NCI-H1436 treated with DMSO at 0.1 percent for 48 hours (cell line): ENCODE results near the gene LEFTY1.

Source experiments
- DNase-seq: peaks from one replicate; lab custom pipeline; 2025; lab: John Stamatoyannopoulos, UW

The LEFTY1 gene

GRCh38 chr1:225915538-225915991, 26.6 kb upstream of the LEFTY1 start:
- DNase-seq, result no peak

- no peak for DNase-seq
These were observed 26.0 kb upstream of the LEFTY1 start for GRCh38 chr1:225914947-225915346.

DNA sequence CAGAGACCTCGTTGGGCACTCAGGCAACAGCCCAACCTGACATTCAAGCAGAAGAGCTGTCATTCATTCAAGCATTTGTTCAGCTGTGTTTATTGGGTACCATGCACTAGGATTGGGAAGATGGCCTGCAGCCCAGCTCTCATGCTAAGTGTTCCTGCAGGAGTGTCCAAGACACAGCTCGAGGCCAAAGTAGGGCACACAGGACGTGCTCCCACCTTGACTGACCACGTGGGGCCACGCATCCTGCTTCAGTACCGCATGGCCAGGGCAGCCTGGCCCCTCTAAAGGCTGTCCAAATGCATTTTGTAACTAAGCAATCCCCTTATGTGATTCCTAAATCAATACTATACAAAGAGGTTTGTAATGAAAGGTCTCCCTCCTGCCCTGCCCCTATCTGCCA, 25.4 kb upstream of the LEFTY1 start:
- DNase-seq, result no peak

DNA sequence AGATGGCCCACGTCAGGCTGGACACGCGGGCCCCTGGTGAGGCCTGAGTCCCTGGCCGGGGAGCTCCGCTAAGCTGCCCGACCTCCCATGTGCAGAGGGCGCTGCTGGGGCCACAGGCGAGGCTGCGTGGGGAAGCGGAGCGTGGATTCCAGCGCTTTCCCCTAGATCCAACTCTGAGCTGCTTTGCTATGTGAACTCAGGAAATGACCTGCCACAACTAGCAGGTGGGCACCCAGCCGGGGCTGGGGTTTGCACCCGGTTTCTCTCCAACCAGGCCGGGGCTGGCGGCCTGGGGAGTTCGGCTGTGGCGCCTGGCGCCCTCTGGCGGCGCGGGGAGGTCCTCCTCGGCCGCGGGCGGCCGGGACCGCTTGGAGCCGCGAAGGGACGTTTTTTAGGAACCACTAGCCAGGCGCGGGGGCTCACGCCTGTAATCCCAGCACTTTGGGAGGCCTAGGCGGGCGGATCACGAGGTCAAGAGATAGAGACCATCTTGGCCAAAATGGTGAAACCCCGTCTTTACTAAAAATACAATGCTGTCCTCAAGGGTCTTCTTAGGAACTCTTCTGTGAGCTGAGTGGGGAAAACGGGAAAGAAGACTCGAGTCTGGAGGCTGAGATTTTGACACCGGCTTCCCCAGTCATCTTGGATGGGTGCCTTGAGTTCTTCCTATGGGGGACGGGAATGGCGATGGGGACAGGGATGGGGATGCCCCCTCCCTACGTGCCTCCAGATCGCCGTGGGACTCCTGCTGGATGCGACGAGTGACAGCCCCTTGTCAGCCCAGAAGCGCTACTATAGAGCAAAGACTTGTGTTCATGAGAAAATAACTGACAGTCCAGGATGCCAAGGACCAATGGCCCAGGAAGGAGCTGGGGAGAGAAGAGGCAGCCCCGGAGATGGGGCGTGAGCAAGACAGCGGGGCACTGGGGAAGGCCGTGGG, 22.5 kb upstream of the LEFTY1 start:
- DNase-seq, result no peak

DNA sequence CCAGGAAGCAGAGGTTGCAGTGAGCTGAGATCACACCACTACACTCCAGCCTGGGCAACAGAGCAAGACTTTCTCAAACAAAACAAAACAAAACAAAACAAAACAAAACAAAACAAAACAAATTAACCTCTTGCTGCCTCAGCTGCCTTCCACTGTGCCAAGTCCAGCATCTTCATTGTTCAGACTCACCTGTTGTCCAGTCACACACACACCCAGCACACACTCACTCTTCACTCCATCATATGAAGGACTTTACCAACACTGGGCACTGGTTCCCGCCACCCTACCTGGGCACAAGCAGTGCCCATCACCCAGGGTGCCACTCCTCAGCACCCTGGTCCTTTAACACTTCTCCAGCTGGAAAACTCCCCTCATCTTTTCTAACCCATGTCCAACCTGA, 20.5 kb upstream of the LEFTY1 start:
- DNase-seq, result no peak

GRCh38 chr1:225908773-225909172, 19.8 kb upstream of the LEFTY1 start:
- DNase-seq, result no peak

DNA sequence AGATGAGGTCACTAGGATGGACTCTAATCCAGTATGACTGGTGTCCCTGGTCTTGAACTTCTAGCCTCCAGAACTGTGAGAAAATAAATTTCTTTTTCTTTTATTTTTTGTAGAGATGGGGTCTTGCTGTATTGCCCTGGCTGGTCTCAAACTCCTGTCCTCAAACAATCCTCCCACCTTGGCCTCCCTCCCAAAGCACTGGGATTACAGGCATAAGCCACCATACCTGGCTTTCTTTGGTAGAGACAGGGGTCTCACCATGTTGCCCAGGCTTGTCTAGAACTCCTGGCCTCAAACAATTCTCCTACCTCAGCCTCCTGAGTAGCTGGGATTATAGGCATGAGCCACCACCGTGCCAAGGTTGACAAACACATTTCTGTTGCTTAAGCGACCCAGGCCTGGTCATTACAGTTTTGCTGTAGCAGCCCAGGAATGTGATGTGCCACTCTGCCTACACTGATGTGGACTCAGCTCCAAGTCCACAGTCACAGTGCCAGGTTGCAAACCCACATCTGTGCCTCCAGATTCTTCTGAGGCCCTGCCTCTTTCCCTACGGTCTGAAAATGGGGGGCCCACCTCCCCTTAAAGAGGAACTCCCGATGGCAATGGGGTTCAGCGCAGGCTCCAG, 19.2 kb upstream of the LEFTY1 start:
- no peak for DNase-seq

GRCh38 chr1:225907341-225907740, 18.4 kb upstream of the LEFTY1 start:
- no peak for DNase-seq

GRCh38 chr1:225906467-225906866, 17.5 kb upstream of the LEFTY1 start:
- DNase-seq, result no peak

DNA sequence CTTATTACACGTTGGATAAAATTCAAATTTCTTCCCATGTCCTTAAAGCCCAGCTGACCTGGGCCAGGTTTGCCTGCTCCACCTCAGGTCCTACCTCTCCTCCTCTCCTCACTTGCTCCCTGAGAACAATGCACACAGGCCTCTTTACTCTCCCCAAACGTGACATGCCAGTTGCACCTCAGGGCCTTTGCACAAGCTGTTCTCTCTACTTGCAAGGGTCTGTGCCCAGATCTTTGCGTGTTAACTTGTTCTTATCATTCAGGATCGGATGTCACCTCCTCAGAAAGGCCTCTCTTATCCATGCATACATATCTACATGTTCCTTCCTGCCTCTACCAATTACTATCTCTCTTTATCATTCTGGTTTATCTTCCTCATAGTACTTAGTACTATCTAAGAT, 14.7 kb upstream of the LEFTY1 start:
- no peak for DNase-seq

DNA sequence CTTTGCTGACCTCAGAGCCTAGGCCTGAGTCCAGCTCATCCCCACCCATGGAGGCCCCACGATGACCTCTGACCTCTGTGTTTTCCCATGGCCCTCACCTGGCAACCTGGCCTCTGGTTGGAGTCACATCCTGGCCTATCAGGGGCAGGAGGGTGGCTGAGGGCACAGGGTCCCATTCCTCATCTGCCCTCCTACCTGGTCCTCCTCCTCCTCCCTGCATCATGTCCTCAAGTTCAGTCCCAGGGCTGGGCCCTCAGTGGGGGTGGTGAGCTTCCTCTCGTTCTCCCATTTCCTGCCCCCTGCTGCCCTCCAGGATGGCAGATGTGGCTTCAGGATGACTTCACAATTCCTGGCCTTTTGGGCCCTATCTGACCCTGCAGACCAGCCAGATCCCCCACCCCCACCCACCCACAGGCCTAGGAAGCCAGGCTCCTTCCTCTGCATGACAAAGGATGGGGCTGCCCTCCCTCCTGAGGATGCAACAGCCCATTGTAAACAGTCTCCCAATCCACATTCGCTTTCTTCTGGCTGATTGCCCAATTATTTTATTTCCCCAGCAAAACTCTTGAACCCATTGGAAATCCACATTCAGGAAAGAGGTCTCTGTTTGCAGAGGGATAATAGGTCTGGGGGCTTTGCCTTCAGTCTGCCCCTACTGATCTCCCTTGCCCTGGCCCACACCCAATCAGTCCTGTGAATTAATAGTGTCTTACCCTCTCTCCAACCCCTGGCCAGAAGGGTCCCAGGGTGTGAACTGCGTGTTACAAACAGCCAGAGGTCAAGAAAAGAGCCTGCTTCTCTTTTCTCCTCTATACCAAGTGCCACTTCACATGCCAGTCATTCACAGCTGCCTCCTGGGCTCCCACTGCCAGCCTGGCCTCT, 10.3 kb upstream of the LEFTY1 start:
- no peak for DNase-seq

- peak; percentile 16 for DNase-seq
These were observed 8.9 kb upstream of the LEFTY1 start for GRCh38 chr1:225897595-225898514.

DNA sequence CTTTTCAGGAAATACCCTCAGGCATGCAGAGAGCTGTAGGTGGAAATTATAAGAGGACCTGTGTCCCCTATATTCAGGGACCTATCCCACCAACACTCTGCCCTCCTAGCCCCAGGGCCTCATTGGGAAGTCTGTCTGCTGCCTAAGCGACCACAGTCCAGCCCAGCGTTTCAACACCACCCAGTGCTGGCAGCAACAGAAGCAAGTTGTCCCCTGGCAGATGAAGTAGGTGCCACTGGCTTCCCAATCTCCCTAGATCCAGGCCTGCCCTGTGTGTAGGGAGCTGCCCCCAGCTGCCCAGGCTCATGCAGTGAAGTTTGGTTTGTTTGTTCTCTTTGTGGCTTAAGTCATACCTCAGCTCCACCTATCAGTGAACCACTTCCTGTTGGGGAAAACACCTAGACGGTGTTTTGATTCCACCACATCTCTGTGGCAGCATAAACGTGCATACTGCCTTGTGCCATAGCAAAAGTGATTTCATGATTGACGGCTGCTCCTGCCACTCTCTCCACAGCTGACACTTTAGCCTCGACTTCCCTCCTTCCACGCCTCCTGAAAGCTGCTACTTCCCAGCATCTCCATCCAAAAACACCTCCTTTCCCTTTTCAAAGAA, 8.1 kb upstream of the LEFTY1 start:
- DNase-seq, result no peak

DNA sequence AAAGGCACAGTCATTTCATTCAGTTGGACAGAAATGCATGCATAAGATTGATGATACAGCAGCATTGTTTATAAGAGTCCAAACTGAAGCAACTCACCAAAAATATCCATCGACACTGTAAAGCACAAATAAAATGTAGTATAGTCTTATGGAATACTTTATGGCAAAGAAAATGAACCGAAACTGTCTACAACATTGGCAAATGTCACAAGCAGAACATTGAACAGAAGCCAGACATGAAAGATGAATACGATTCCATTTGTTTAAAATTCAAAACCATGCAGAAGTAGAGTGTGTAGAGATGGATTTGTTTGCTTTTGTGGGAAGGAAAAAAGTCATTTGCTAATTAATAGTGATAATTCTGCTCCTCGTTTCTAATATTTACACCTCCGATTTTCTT, 7.5 kb upstream of the LEFTY1 start:
- DNase-seq, result no peak

DNA sequence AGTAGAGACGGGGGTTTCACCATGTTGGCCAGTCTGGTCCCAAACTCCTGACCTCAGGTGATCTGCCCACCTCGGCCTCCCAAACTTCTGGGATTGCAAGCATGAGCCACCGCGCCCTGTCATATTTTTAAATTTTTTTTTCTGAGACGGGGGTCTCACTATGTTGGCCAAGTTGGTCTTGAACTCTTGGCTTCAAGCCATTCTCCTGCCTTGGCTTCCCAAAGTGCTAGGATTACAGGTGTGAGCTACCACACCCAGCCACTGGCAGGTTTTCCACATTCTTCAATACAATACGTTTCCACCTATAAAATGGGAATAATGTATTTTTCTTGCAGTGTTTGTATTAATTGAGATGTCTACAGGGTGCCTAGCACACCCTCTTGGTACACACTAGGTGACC, 3.4 kb upstream of the LEFTY1 start:
- DNase-seq, result no peak

DNA sequence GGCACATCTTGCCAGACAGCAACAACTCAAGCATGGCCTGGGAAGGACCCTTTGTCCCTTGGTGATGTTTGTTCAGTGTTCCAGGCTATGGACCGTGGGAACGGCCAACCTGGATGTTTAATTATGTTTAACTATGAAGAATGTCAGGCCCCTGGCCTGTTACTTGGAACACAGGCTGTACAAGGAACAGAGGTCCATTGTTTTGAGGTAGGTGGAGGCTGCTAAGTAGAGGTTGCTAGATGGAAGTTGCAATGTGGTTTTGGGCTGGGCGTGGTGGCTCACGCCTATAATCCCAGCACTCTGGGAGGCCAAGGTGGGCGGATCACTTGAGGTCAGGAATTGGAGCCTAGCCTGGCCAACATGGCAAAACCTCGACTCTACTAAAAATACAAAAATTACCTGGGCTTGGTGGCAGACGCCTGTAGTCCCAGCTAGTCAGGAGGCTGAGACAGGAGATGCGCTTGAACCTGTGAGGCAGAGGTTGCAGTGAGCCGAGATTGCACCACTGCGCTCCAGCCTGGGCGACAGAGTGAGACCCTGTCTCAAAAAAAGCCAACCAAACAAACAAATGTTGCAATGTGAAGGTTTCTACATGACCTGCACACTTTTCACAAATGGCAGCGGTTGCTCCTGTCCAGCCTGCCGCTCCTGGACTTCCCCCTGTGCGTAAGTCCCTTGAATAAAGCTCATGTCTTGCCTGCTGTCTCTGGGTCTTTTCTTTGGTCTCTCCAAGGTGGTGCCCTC, 2.5 kb upstream of the LEFTY1 start:
- no peak for DNase-seq

- DNase-seq, result no peak
These were observed 1.6 kb upstream of the LEFTY1 start for GRCh38 chr1:225890346-225891228.

DNA sequence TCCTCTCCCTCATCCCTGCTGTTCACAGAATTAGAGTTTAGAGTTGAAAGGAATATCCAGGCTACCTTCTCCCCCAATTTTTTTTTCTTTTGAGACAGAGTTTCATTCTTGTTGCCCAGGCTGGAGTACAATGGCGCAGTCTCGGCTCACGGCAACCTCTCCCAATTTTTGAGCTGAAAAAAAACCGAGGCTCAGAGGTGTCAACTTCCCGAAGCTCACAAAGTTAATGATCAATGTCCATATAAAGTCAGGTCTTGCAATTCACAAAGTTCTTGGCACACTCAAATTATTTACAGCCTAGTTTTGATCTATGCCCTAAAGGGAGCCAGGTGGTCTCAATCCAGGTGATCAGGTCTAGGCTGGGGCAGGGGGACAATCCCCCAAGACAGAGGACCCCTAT, 797 bp upstream of the LEFTY1 start:
- no peak for DNase-seq

GRCh38 chr1:225888289-225888897, 553 bp downstream of the LEFTY1 start:
- DNase-seq, result no peak
